ENCODE measurements around the gene SLC8A2. TPM values are rescaled to one million over a fixed set of nuclear protein-coding genes. Genes with fewer than 3 reads are reported as not detected.

Gene SLC8A2
- polyA plus RNA-seq, 1 donor (not counting 4 experiments of a cell fraction or from before 2014, with no cell fraction given), result 0.17 TPM

DNA sequence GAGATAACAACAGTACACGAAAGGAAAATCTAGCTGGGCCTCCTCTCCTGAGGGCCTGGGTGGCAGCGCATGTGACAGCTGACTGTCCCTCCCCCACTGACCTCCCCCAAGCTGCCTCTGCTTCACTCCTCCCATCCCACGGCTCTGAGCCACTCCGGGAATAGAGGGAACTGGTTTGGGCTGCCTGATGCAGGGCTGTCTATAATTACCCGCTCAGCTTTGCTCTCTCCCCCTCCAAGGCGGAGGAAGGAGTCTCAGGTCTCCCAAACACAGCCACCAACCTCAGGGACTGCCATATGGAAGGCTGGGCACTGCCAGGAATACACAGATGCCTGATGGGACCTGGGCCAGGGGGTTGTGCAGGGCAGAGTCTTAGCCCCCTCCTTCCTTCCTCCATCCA lies 35.3 kb upstream of the SLC8A2 start:
- Histone ChIP-seq H3K9ac (ENCODE audit: control insufficient read depth, extremely low read depth, insufficient read depth, low read length) (no peak overlapping the region), H2AFZ (ENCODE audit: control insufficient read depth, low read length) (no peak overlapping the region), H3K4me1 (ENCODE audit: control insufficient read depth, extremely low read depth, insufficient read depth, low read length) (peaks cover 32% of the 10 kb centered on the region), H3K9me3 (ENCODE audit: control insufficient read depth, low read depth, low read length) (no peaks in the 10 kb centered on the region), H3K9me1 (ENCODE audit: control insufficient read depth, extremely low read depth, insufficient read depth, low read length) (peaks cover 2% of the 10 kb centered on the region), H4K20me1 (ENCODE audit: control insufficient read depth, extremely low read depth, insufficient read depth, low read length) (peaks cover 3% of the 10 kb centered on the region), H3K36me3 (ENCODE audit: control insufficient read depth in 2 of 2, extremely low read depth in 1 of 2, insufficient read depth in 2 of 2, low read length in 2 of 2) (peaks cover 18 to 20% of the 10 kb centered on the region in 2 experiments), H3K4me3 (ENCODE audit: control insufficient read depth in 2 of 3, extremely low read depth in 1 of 3, insufficient read depth in 2 of 3, low read depth in 1 of 3, low read length in 3 of 3) (no peak overlapping the region), H3K79me2 (ENCODE audit: control insufficient read depth, insufficient read depth, low read length) (peaks cover 61% of the 10 kb centered on the region), H3K4me2 (ENCODE audit: control insufficient read depth, extremely low read depth, insufficient read depth, low read depth, low read length) (no peak overlapping the region), H3K27ac (ENCODE audit: control insufficient read depth, insufficient read depth, low read length) (no peak overlapping the region), H3K27me3 (ENCODE audit: control insufficient read depth, extremely low read depth, insufficient read depth, low read length) (no peaks in the 10 kb centered on the region)
- FAIRE-seq, result no peak
- no peak for DNase-seq (ENCODE audit: low read depth, low spot score)
- dilution Hi-C loops (cut with MboI; ENCODE audit: extremely low pct_ligation_motif_present, low sequenced_read_pairs), result no loop called here
- TF ChIP-seq, protein P1, sequence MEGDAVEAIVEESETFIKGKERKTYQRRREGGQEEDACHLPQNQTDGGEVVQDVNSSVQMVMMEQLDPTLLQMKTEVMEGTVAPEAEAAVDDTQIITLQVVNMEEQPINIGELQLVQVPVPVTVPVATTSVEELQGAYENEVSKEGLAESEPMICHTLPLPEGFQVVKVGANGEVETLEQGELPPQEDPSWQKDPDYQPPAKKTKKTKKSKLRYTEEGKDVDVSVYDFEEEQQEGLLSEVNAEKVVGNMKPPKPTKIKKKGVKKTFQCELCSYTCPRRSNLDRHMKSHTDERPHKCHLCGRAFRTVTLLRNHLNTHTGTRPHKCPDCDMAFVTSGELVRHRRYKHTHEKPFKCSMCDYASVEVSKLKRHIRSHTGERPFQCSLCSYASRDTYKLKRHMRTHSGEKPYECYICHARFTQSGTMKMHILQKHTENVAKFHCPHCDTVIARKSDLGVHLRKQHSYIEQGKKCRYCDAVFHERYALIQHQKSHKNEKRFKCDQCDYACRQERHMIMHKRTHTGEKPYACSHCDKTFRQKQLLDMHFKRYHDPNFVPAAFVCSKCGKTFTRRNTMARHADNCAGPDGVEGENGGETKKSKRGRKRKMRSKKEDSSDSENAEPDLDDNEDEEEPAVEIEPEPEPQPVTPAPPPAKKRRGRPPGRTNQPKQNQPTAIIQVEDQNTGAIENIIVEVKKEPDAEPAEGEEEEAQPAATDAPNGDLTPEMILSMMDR (optimal IDR thresholded peaks at IDR 0.05 in 1 of 3, IDR thresholded peaks at IDR 0.05 in 1 of 3, conservative IDR thresholded peaks at IDR 0.05 in 1 of 3; ENCODE audit: extremely low read depth in 1 of 3, insufficient read depth in 2 of 3, low read length in 3 of 3), result no peak
- TF ChIP-seq EZH2 (IDR thresholded peaks at IDR 0.05; ENCODE audit: low read length), result no peak

DNA sequence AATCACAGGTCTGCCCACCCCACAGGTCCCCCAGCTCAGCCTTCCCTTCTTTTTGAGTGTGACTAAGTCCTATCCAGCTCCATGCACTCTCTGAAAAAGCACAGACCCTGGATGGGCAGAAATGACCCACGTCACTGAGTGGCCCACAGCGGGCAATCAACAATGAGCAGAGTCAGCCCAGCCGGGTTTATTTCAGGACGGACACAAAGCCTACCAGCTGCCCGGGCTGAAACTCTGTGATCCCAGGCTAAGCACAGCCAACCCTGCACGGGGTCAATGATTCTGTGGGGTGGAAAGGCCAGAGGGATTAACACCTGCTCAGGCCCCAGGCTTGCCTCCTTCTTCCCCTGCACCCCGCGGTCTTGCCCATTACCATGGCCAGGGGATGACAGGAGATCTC lies 34.8 kb upstream of the SLC8A2 start:
- H3K9me3 ChIP-seq (ENCODE audit: control insufficient read depth, low read depth, low read length), result no peaks in the 10 kb centered on the region
- no peak overlapping the region for H3K4me2 ChIP-seq (ENCODE audit: control insufficient read depth, extremely low read depth, insufficient read depth, low read depth, low read length)
- H3K9me1 ChIP-seq (ENCODE audit: control insufficient read depth, extremely low read depth, insufficient read depth, low read length), result peaks cover 2% of the 10 kb centered on the region
- no peak overlapping the region for H3K27ac ChIP-seq (ENCODE audit: control insufficient read depth, insufficient read depth, low read length)
- H3K9ac ChIP-seq (ENCODE audit: control insufficient read depth, extremely low read depth, insufficient read depth, low read length), result no peak overlapping the region
- dilution Hi-C loops (cut with MboI; ENCODE audit: extremely low pct_ligation_motif_present, low sequenced_read_pairs), result no loop called here
- H3K27me3 ChIP-seq (ENCODE audit: control insufficient read depth, extremely low read depth, insufficient read depth, low read length), result no peaks in the 10 kb centered on the region
- H3K36me3 ChIP-seq (ENCODE audit: control insufficient read depth in 2 of 2, extremely low read depth in 1 of 2, insufficient read depth in 2 of 2, low read length in 2 of 2), result peaks cover 19 to 23% of the 10 kb centered on the region in 2 experiments
- DNase-seq (ENCODE audit: low read depth, low spot score) (no peak), FAIRE-seq (no peak)
- no peak overlapping the region for H3K4me3 ChIP-seq (ENCODE audit: control insufficient read depth in 2 of 3, extremely low read depth in 1 of 3, insufficient read depth in 2 of 3, low read depth in 1 of 3, low read length in 3 of 3)
- H3K79me2 ChIP-seq (ENCODE audit: control insufficient read depth, insufficient read depth, low read length), result peaks cover 55% of the 10 kb centered on the region
- peaks cover 3% of the 10 kb centered on the region for H4K20me1 ChIP-seq (ENCODE audit: control insufficient read depth, extremely low read depth, insufficient read depth, low read length)
- peaks cover 27% of the 10 kb centered on the region for H3K4me1 ChIP-seq (ENCODE audit: control insufficient read depth, extremely low read depth, insufficient read depth, low read length)
- TF ChIP-seq, protein P1 (optimal IDR thresholded peaks at IDR 0.05 in 1 of 3, IDR thresholded peaks at IDR 0.05 in 1 of 3, conservative IDR thresholded peaks at IDR 0.05 in 1 of 3; ENCODE audit: extremely low read depth in 1 of 3, insufficient read depth in 2 of 3, low read length in 3 of 3), result no peak
- no peak for TF ChIP-seq EZH2 (IDR thresholded peaks at IDR 0.05; ENCODE audit: low read length)
- no peak overlapping the region for H2AFZ ChIP-seq (ENCODE audit: control insufficient read depth, low read length)
